Fibroblast of mammary gland (primary cell): Measurements from ENCODE around the gene DEPDC1B.

ENCODE experiments used
- DNase-seq: peaks from one replicate; pipeline ENCODE4 v3.0.0-alpha.2; 2010; ENCODE audit warnings: low read depth
- H3K4me3 ChIP-seq: 2 replicates; pipeline ENCODE4 v1.5.1; 2011; ENCODE audit warnings: low read depth, mild to moderate bottlenecking, low read length, moderate library complexity; ENCODE audit not compliant: control insufficient read depth
- CTCF ChIP-seq: conservative IDR thresholded peaks from 2 replicates; pipeline ENCODE4 v1.5.1; 2011; ENCODE audit warnings: low read depth, low read length, inconsistent platforms; ENCODE audit not compliant: control insufficient read depth, insufficient read depth

The DEPDC1B gene

GRCh38 chr5:60551829-60552228, 148.1 kb downstream of the DEPDC1B start:
- H3K4me3 ChIP-seq: no peak overlapping the region
- DNase-seq: no peak
- no peak for TF ChIP-seq CTCF

- TF ChIP-seq CTCF: no peak
- DNase-seq: no peak
- H3K4me3 ChIP-seq: no peak overlapping the region
Observed at GRCh38 chr5:60551250-60551649, 148.7 kb downstream of the DEPDC1B start.

GRCh38 chr5:60550311-60550710, 149.7 kb downstream of the DEPDC1B start:
- H3K4me3 ChIP-seq: no peak overlapping the region
- DNase-seq: no peak
- TF ChIP-seq CTCF: no peak

GRCh38 chr5:60549841-60550240, 150.1 kb downstream of the DEPDC1B start:
- no peak overlapping the region for H3K4me3 ChIP-seq
- no peak for TF ChIP-seq CTCF
- DNase-seq: no peak
